ENCODE results near the gene DDOST.

DDOST gene

DNA sequence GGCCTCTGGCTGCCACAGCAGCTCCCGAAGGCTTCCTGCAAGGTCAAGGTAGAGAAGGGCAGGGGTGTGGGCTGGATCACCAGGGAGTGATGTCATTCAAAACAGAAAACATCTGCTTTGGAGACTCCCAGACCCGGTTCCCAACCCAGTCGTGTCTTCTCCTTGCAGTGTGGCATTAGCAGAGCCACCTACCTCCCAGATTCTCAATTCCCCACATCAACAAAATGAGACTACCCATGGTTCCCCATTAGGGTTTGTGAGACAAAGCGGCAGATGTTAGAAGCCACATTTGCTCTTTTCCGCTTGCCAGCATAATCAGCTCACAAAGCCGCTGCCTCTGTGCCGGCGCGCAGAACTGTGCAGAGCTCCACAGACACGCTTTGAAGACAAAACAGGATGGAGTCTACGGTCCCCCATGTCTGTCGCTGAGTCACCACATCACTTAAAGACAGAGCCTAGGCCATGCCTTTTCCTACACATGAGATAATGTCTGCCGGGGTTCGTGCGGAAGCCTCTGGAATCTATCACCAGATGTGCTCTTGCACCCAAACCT, 44.1 kb upstream of the DDOST start:
- Histone ChIP-seq H3K4me3 (ENCODE audit: control insufficient read depth in 1 of 7, extremely low read depth in 1 of 7, insufficient read depth in 4 of 7, low read depth in 2 of 7, low read length in 6 of 7) (no peak overlapping the region), H3K36me3 (ENCODE audit: control insufficient read depth in 4 of 4, insufficient read depth in 4 of 4, low read length in 3 of 4) (no peaks in the 10 kb centered on the region), H3K9me3 (ENCODE audit: control extremely low read depth in 1 of 5, control insufficient read depth in 4 of 5, insufficient read depth in 2 of 5, low read depth in 1 of 5, low read length in 4 of 5) (no peaks in the 10 kb centered on the region), H3K4me1 (ENCODE audit: control extremely low read depth in 1 of 4, control insufficient read depth in 4 of 4, insufficient read depth in 4 of 4, low read length in 3 of 4) (no peaks in the 10 kb centered on the region), H3K27ac (ENCODE audit: insufficient read depth in 1 of 2, low read depth in 1 of 2, low read length in 2 of 2, poor library complexity in 1 of 2, severe bottlenecking in 2 of 2) (no peak overlapping the region), H3K27me3 (replicated peaks in 2 of 5; ENCODE audit: control insufficient read depth in 4 of 5, insufficient read depth in 5 of 5, low read length in 4 of 5) (no peaks in the 10 kb centered on the region)
- 86% methylated on average over 14 of the region's 15 CpGs for WGBS (ENCODE audit: insufficient coverage)
- ChIA-PET POLR2A (no interaction called here), CTCF (interaction anchor here (1.6 kb wide), 1 partner anchor 10 kb away, joined by 5 read pairs; no protein-coding TSS in a partner anchor)
- no peak for DNase-seq

DNA sequence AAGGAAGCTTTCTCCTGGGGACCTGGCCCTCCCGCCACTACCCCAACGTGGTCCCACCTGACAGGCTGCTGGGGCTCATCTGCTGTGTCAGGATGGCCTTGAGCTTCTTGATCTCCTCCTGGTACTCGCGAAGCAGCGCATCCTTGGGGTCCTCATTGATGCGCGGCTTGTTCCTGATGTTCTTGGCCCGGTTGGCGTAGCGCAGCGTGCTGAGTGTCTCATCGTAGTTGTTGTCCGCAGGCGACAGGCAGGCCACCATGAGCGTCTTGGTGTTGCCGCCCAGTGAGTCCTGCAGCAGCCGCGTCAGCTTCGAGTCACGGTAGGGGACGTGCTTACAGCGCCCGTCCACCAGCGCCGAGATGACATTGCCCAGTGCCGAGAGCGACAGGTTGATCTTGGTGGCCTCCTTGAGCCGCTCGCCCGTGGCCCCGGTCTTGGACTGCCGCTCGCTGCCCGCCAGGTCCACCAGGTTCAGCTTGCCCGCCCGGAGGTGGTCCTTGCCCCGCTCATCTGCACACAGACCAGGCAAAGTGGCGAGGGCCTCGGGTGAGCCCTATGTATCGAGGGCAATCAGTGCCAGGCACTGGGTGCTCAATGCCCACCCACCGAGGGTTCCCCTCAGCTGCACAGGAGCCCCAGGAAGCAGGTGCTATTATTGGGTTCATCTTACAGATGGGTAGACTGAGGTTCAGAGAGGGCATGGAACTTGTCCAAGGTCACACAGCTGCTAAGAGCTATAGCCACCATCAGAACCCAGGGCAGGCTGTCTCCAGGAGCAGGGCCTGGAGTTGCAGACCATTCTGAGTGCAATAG, 43.4 kb upstream of the DDOST start:
- H3K9me3 ChIP-seq (ENCODE audit: control extremely low read depth in 1 of 5, control insufficient read depth in 4 of 5, insufficient read depth in 2 of 5, low read depth in 1 of 5, low read length in 4 of 5) = no peaks in the 10 kb centered on the region
- H3K27me3 ChIP-seq (replicated peaks in 2 of 5; ENCODE audit: control insufficient read depth in 4 of 5, insufficient read depth in 5 of 5, low read length in 4 of 5) = no peaks in the 10 kb centered on the region
- no peak overlapping the region for H3K27ac ChIP-seq (ENCODE audit: insufficient read depth in 1 of 2, low read depth in 1 of 2, low read length in 2 of 2, poor library complexity in 1 of 2, severe bottlenecking in 2 of 2)
- 96% methylated on average over 38 of the region's 41 CpGs for WGBS (ENCODE audit: insufficient coverage)
- no peaks in the 10 kb centered on the region for H3K4me1 ChIP-seq (ENCODE audit: control extremely low read depth in 1 of 4, control insufficient read depth in 4 of 4, insufficient read depth in 4 of 4, low read length in 3 of 4)
- H3K36me3 ChIP-seq (ENCODE audit: control insufficient read depth in 4 of 4, insufficient read depth in 4 of 4, low read length in 3 of 4) = no peaks in the 10 kb centered on the region
- no peak overlapping the region for H3K4me3 ChIP-seq (ENCODE audit: control insufficient read depth in 1 of 7, extremely low read depth in 1 of 7, insufficient read depth in 4 of 7, low read depth in 2 of 7, low read length in 6 of 7)
- no peak for DNase-seq
- ChIA-PET CTCF (interaction anchor here (1.0 to 1.6 kb wide), 2 partner anchors 10 to 11 kb away, joined by 3 to 5 read pairs; no protein-coding TSS in a partner anchor), POLR2A (no interaction called here)

DNA sequence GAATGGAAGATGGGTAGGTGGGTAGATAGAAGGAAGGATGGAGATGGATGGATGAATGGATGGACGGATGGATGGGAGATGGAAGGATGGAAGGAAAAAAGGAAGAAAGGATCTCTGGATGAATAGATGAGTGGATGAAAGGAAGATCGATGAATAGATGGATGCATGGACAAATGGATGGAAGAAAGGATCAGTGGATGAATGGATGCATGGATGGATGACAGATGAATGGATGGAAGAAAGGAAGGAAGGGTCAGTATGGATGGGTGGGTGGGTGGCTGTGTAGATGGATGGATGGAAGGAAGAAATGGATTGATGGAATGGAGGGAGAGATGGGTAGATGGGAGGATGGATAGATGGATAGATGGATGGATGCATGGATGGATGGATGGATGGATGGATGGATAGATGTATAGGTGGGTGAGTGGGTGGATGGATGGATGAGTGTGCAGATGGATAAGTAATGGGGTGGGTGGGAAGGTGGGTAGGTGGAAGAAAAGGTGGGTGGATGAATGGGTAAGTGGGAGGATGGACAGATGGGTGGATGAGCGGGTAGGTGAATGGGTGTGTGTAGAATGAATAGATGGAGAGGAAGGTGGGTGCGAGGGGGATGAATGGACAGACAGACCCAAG, 42.1 kb upstream of the DDOST start:
- ChIA-PET CTCF (no interaction called here), POLR2A (no interaction called here)

DNA sequence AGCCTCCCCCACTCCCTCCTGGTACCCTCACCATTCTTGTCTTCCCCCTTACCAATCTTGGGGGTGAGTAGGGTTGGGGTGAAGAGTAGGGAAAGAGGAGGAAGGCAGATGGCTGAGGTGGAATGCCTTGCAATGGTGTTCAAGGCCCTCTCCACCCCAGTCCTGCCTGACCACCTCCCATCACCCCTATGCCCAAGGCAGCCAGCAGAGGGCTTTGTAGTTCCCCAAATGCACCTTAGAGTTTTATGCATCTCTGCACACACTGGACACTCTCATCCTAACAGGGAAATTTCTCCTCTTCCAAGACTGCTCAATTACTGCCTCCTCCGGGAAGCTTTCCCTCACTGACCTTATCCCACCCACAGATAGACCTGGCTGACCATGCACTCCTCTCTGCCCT, 41.2 kb upstream of the DDOST start:
- ChIA-PET CTCF (interaction anchor here (0.9 to 1.4 kb wide), 4 partner anchors 19 to 493 kb away, joined by 3 to 6 read pairs (median 3); no protein-coding TSS in a partner anchor), POLR2A (no interaction called here)
- no peaks in the 10 kb centered on the region for H3K36me3 ChIP-seq (ENCODE audit: control insufficient read depth in 4 of 4, insufficient read depth in 4 of 4, low read length in 3 of 4)
- WGBS (ENCODE audit: insufficient coverage) = 100% methylated on average over 1 of the region's 1 CpG
- no peaks in the 10 kb centered on the region for H3K27me3 ChIP-seq (replicated peaks in 2 of 5; ENCODE audit: control insufficient read depth in 4 of 5, insufficient read depth in 5 of 5, low read length in 4 of 5)
- H3K4me1 ChIP-seq (ENCODE audit: control extremely low read depth in 1 of 4, control insufficient read depth in 4 of 4, insufficient read depth in 4 of 4, low read length in 3 of 4) = no peaks in the 10 kb centered on the region
- no peaks in the 10 kb centered on the region for H3K9me3 ChIP-seq (ENCODE audit: control extremely low read depth in 1 of 5, control insufficient read depth in 4 of 5, insufficient read depth in 2 of 5, low read depth in 1 of 5, low read length in 4 of 5)
- DNase-seq = peak in 2 of 3 donors; percentile 21 to 28
- H3K27ac ChIP-seq (ENCODE audit: insufficient read depth in 1 of 2, low read depth in 1 of 2, low read length in 2 of 2, poor library complexity in 1 of 2, severe bottlenecking in 2 of 2) = no peak overlapping the region
- H3K4me3 ChIP-seq (ENCODE audit: control insufficient read depth in 1 of 7, extremely low read depth in 1 of 7, insufficient read depth in 4 of 7, low read depth in 2 of 7, low read length in 6 of 7) = no peak overlapping the region

More for the DNA sequence above, 42.1 kb upstream of the DDOST start:
- no peaks in the 10 kb centered on the region for H3K4me1 ChIP-seq (ENCODE audit: control extremely low read depth in 1 of 4, control insufficient read depth in 4 of 4, insufficient read depth in 4 of 4, low read length in 3 of 4)
- no peaks in the 10 kb centered on the region for H3K36me3 ChIP-seq (ENCODE audit: control insufficient read depth in 4 of 4, insufficient read depth in 4 of 4, low read length in 3 of 4)
- H3K27ac ChIP-seq (ENCODE audit: insufficient read depth in 1 of 2, low read depth in 1 of 2, low read length in 2 of 2, poor library complexity in 1 of 2, severe bottlenecking in 2 of 2) = no peak overlapping the region
- no peak overlapping the region for H3K4me3 ChIP-seq (ENCODE audit: control insufficient read depth in 1 of 7, extremely low read depth in 1 of 7, insufficient read depth in 4 of 7, low read depth in 2 of 7, low read length in 6 of 7)
- 50% methylated on average over 2 of the region's 4 CpGs for WGBS (ENCODE audit: insufficient coverage)
- H3K27me3 ChIP-seq (replicated peaks in 2 of 5; ENCODE audit: control insufficient read depth in 4 of 5, insufficient read depth in 5 of 5, low read length in 4 of 5) = no peaks in the 10 kb centered on the region
- H3K9me3 ChIP-seq (ENCODE audit: control extremely low read depth in 1 of 5, control insufficient read depth in 4 of 5, insufficient read depth in 2 of 5, low read depth in 1 of 5, low read length in 4 of 5) = no peaks in the 10 kb centered on the region
- no peak for DNase-seq

DNA sequence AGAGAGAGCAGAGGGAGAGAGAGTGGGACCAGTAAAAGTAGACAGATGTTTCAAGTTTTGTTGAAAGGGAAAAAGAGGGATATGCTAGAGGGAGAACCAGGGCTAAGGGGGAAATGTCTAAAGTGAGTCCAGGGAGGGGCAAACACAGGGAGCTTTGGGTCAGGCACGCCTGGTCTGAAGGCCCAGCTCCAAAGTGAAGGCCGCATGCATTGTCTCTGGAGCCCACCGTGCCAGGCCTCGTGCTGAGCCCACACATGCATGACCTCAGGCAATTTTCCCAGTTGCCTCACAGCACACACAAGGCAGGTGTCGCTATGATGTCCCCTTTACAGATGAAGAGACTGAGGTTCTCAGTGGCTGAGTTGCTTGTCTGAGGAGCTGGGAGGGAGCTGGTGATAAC, 40.7 kb upstream of the DDOST start:
- Histone ChIP-seq H3K4me3 (ENCODE audit: control insufficient read depth in 1 of 7, extremely low read depth in 1 of 7, insufficient read depth in 4 of 7, low read depth in 2 of 7, low read length in 6 of 7) (no peak overlapping the region), H3K36me3 (ENCODE audit: control insufficient read depth in 4 of 4, insufficient read depth in 4 of 4, low read length in 3 of 4) (no peaks in the 10 kb centered on the region), H3K27ac (ENCODE audit: insufficient read depth in 1 of 2, low read depth in 1 of 2, low read length in 2 of 2, poor library complexity in 1 of 2, severe bottlenecking in 2 of 2) (no peak overlapping the region), H3K27me3 (replicated peaks in 2 of 5; ENCODE audit: control insufficient read depth in 4 of 5, insufficient read depth in 5 of 5, low read length in 4 of 5) (no peaks in the 10 kb centered on the region), H3K4me1 (ENCODE audit: control extremely low read depth in 1 of 4, control insufficient read depth in 4 of 4, insufficient read depth in 4 of 4, low read length in 3 of 4) (peaks cover 0 to 3% (median 2%) of the 10 kb centered on the region in 4 experiments), H3K9me3 (ENCODE audit: control extremely low read depth in 1 of 5, control insufficient read depth in 4 of 5, insufficient read depth in 2 of 5, low read depth in 1 of 5, low read length in 4 of 5) (no peaks in the 10 kb centered on the region)
- ChIA-PET CTCF (interaction anchor here (0.9 to 1.4 kb wide), 4 partner anchors 19 to 494 kb away, joined by 3 to 6 read pairs (median 3); no protein-coding TSS in a partner anchor), POLR2A (no interaction called here)
- WGBS (ENCODE audit: insufficient coverage) = 92% methylated on average over 5 of the region's 5 CpGs
- DNase-seq = no peak

DNA sequence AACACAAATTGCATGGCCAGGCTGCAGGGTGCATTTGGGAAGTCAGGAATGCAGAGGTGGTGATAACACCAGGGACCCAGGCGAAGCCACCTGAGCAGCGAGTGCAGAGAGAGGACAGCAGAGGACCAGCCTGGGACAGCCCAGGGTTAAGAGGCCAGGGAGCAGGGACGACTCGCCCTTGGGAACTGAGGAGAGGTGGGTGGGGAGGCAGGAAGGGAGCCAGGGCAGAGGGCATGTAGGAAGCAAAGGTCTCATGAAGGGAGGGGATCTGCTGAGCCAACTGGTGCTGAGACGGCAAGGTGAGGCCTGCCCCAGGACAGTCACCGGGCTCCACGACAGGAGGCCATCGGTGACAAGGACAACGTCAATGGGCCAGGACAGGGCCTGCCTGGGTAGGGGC, 40.3 kb upstream of the DDOST start:
- H3K4me1 ChIP-seq (ENCODE audit: control extremely low read depth in 1 of 4, control insufficient read depth in 4 of 4, insufficient read depth in 4 of 4, low read length in 3 of 4) = peaks cover 0 to 6% (median 3%) of the 10 kb centered on the region in 4 experiments
- no peaks in the 10 kb centered on the region for H3K36me3 ChIP-seq (ENCODE audit: control insufficient read depth in 4 of 4, insufficient read depth in 4 of 4, low read length in 3 of 4)
- no peak overlapping the region for H3K4me3 ChIP-seq (ENCODE audit: control insufficient read depth in 1 of 7, extremely low read depth in 1 of 7, insufficient read depth in 4 of 7, low read depth in 2 of 7, low read length in 6 of 7)
- no peak overlapping the region for H3K27ac ChIP-seq (ENCODE audit: insufficient read depth in 1 of 2, low read depth in 1 of 2, low read length in 2 of 2, poor library complexity in 1 of 2, severe bottlenecking in 2 of 2)
- 90% methylated on average over 9 of the region's 9 CpGs for WGBS (ENCODE audit: insufficient coverage)
- CTCF ChIA-PET = interaction anchor here (1.0 to 1.4 kb wide), 3 partner anchors 23 to 494 kb away, joined by 3 to 6 read pairs (median 3); no protein-coding TSS in a partner anchor
- no peaks in the 10 kb centered on the region for H3K9me3 ChIP-seq (ENCODE audit: control extremely low read depth in 1 of 5, control insufficient read depth in 4 of 5, insufficient read depth in 2 of 5, low read depth in 1 of 5, low read length in 4 of 5)
- H3K27me3 ChIP-seq (replicated peaks in 2 of 5; ENCODE audit: control insufficient read depth in 4 of 5, insufficient read depth in 5 of 5, low read length in 4 of 5) = no peaks in the 10 kb centered on the region
- POLR2A ChIA-PET = no interaction called here
- no peak for DNase-seq

Data from common myeloid progenitor, CD34-positive (primary cell).